SK-N-SH (cell line): ENCODE measurements around the gene GLIS1. TPM values are rescaled to one million over a fixed set of nuclear protein-coding genes. Genes with fewer than 3 reads are reported as not detected.

Experiments
- CTCF ChIA-PET: fragments of 300-600, 350-600 bp; formaldehyde crosslinking; extraction: SDS; loops from one replicate; lab custom pipeline; 2021; lab: Yijun Ruan, JAX
- POLR2A ChIA-PET: fragments of 350-600 bp; sonication (Branson Sonifier 250); formaldehyde crosslinking; extraction: SDS; loops from one replicate; lab custom pipeline; 2020; ENCODE audit warnings: antibody characterized with exemption, inconsistent platforms; lab: Yijun Ruan, JAX
- DNase-seq: peaks from one replicate; pipeline ENCODE4 v3.0.0; 2012
- H2AFZ ChIP-seq: fragments of 200-600 bp; sonication (generic); 2 replicates; pipeline ENCODE4 v1.8.1; 2016; ENCODE audit warnings: antibody characterized with exemption, mild to moderate bottlenecking, low read depth
- H3F3A ChIP-seq: fragments of 200-600 bp; sonication (generic); replicated peaks from 2 replicates; pipeline ENCODE3; 2016; ENCODE audit warnings: antibody characterized with exemption, mild to moderate bottlenecking; ENCODE audit not compliant: insufficient read depth
- H3K27ac ChIP-seq, 2 experiments: fragments of 200-500 bp in 1 of 2; fragments of 200-600 bp in 1 of 2; sonication (Bioruptor generic) in 1 of 2; sonication (generic), shearing (Covaris generic) in 1 of 2; 2 replicates each; pipeline versions ENCODE4 v1.5.1 to v1.6.1; 2014 to 2016; ENCODE audit warnings: low read depth in 2 of 2, inconsistent platforms in 1 of 2, low read length in 1 of 2, mild to moderate bottlenecking in 1 of 2, mixed read lengths in 1 of 2
- H3K27me3 ChIP-seq: fragments of 200-600 bp; sonication (generic), shearing (Covaris generic); 2 replicates; pipeline ENCODE4 v1.6.1; 2016; ENCODE audit warnings: mixed run types; ENCODE audit not compliant: insufficient read depth
- H3K36me3 ChIP-seq, 2 experiments: fragments of 200-500 bp in 1 of 2; fragments of 200-600 bp in 1 of 2; sonication (Bioruptor generic) in 1 of 2; sonication (generic) in 1 of 2; replicated peaks in 1 of 2; 2 replicates each; pipeline versions ENCODE3 to v1.5.1; 2014 to 2016; ENCODE audit warnings: low read length in 1 of 2, mild to moderate bottlenecking in 1 of 2; ENCODE audit not compliant: insufficient read depth in 2 of 2, control insufficient read depth in 1 of 2
- H3K4me1 ChIP-seq, 2 experiments: fragments of 200-500 bp in 1 of 2; fragments of 200-600 bp in 1 of 2; sonication (Bioruptor generic) in 1 of 2; sonication (generic), shearing (Covaris generic) in 1 of 2; 2 replicates each; pipeline versions ENCODE4 v1.5.1 to v1.6.1; 2014 to 2016; ENCODE audit warnings: low read depth in 1 of 2, low read length in 1 of 2, mixed run types in 1 of 2; ENCODE audit not compliant: insufficient read depth in 2 of 2, control insufficient read depth in 1 of 2
- H3K4me2 ChIP-seq: fragments of 200-600 bp; sonication (generic), shearing (Covaris generic); 2 replicates; pipeline ENCODE4 v1.6.1; 2017; ENCODE audit warnings: mixed run types
- H3K4me3 ChIP-seq, 2 experiments: fragments of 200-500 bp in 1 of 2; fragments of 200-600 bp in 1 of 2; sonication (Bioruptor generic) in 1 of 2; sonication (generic), shearing (Covaris generic) in 1 of 2; 2 replicates each; pipeline versions ENCODE4 v1.5.1 to v1.8.1; 2014 to 2016; ENCODE audit warnings: low read depth in 2 of 2, inconsistent platforms in 1 of 2, low read length in 1 of 2, mild to moderate bottlenecking in 1 of 2, mixed read lengths in 1 of 2, moderate library complexity in 1 of 2
- H3K79me2 ChIP-seq: fragments of 200-600 bp; sonication (generic); 2 replicates; pipeline ENCODE4 v1.8.1; 2017; ENCODE audit warnings: mild to moderate bottlenecking; ENCODE audit not compliant: insufficient read depth
- H3K9ac ChIP-seq: fragments of 200-600 bp; sonication (generic); 2 replicates; pipeline ENCODE4 v1.6.1; 2017; ENCODE audit warnings: mixed run types
- H3K9me2 ChIP-seq: fragments of 200-600 bp; sonication (generic); 2 replicates; pipeline ENCODE4 v1.6.1; 2017; ENCODE audit warnings: mixed run types
- H3K9me3 ChIP-seq: fragments of 200-600 bp; sonication (generic); 2 replicates; pipeline ENCODE4 v1.6.1; 2017; ENCODE audit warnings: mixed run types, mild to moderate bottlenecking, moderate library complexity
- H4K20me1 ChIP-seq: fragments of 200-600 bp; sonication (generic); 2 replicates; pipeline ENCODE4 v1.6.1; 2017; ENCODE audit warnings: mild to moderate bottlenecking, mixed run types; ENCODE audit not compliant: insufficient read depth
- NRF1 ChIP-seq: IDR thresholded peaks from 2 replicates; pipeline ENCODE4 v1.6.1; 2012; ENCODE audit warnings: low read depth, mild to moderate bottlenecking, low read length
- POLR2AphosphoS5 ChIP-seq: IDR thresholded peaks from 2 replicates; pipeline ENCODE4 v1.6.1; 2012; ENCODE audit warnings: low read depth, low read length
- RCOR1 ChIP-seq: fragments of 150-350 bp; IDR thresholded peaks from 2 replicates; pipeline ENCODE4 v1.6.1; 2017; ENCODE audit warnings: antibody characterized with exemption, low read length
- SIN3A ChIP-seq: IDR thresholded peaks from 2 replicates; pipeline ENCODE4 v1.6.1; 2012; ENCODE audit warnings: low read depth, mild to moderate bottlenecking, low read length, moderate library complexity, borderline replicate concordance
- TCF12 ChIP-seq: IDR thresholded peaks from 2 replicates; pipeline ENCODE4 v1.4.0; 2012
- WGBS: methylation state at CpG from one replicate; pipeline ENCODE4 v1.1.6; 2017; ENCODE audit warnings: low lambda C conversion rate; 5-methylcytosine and 5-hydroxymethylcytosine counted together
- polyA plus RNA-seq, 3 experiments: library from polyadenylated mRNA; depleted of rRNA; stranded (reverse); fragments of >200 nt; gene quantifications; 2 replicates each; pipeline ENCODE4 v1.2.3, GENCODE V29; 2012
- TF ChIP-seq, protein P1 (sequence below): fragments of 150-350 bp; IDR thresholded peaks from 2 replicates; pipeline ENCODE4 v1.6.1; 2016; ENCODE audit warnings: mild to moderate bottlenecking, low read depth, low read length
- TF ChIP-seq, protein P2 (sequence below): IDR thresholded peaks from 2 replicates; pipeline ENCODE4; 2012
- TF ChIP-seq, protein P3 (sequence below): IDR thresholded peaks from 2 replicates; pipeline ENCODE4 v1.6.1; 2012; ENCODE audit warnings: mild to moderate bottlenecking, low read depth, low read length, moderate library complexity

Gene GLIS1
- polyA plus RNA-seq, 1 of the 3 experiments (the other 2 are of a cell fraction) = 0.13 TPM

DNA sequence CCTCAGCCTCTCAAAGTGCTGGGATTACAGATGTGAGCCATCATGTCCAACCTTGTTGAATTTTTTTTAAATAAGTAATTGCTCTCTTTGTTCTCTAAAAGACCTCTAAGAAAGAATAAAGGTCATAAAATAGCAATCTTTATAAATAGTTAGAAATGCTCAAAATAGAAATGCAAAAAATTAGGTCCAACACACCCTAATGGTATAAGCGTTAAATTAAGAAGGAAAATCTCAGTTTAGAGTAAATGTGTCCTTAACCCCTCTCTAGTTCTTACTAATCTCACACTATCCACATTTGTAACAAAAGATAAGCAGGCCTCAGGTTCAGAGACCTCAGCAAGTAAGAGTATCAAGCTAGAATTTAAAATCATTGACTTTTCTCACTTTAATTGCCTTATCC is 38.3 kb upstream of the GLIS1 start (continued):
- TF ChIP-seq, protein P1, sequence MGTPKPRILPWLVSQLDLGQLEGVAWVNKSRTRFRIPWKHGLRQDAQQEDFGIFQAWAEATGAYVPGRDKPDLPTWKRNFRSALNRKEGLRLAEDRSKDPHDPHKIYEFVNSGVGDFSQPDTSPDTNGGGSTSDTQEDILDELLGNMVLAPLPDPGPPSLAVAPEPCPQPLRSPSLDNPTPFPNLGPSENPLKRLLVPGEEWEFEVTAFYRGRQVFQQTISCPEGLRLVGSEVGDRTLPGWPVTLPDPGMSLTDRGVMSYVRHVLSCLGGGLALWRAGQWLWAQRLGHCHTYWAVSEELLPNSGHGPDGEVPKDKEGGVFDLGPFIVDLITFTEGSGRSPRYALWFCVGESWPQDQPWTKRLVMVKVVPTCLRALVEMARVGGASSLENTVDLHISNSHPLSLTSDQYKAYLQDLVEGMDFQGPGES = no peak
- TF ChIP-seq RCOR1 = no peak

DNA sequence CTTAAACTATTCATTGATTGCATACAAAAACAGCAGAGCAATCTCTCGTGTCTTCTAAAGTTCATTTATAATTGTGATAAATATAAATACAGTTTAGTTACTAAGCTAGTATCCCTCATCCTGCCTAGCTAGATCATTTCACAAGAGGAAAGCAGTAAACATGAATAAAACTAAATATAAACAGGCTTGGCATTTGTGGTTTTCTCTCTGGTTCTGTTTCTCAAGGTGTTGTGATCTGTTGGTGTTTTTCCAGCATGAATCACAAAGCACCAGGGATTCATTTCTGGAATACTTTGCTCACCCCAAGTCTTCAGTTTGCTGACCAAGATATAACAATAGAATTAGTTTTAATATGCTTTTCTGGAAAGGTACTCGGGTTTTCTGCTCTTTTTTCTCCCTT is 32.7 kb upstream of the GLIS1 start:
- CTCF ChIA-PET = interaction anchor here (0.9 to 1.3 kb wide), 2 partner anchors 9 to 25 kb away, joined by 3 to 5 read pairs; no protein-coding TSS in a partner anchor
- H3K4me2 ChIP-seq = no peak overlapping the region

More for the DNA sequence above, 32.7 kb upstream of the GLIS1 start:
- TF ChIP-seq TCF12 = 0 out of 2 replicates have a peak, but pooled peaks have one; percentile 4
- TF ChIP-seq NRF1 = no peak
- TF ChIP-seq POLR2AphosphoS5 = no peak
- TF ChIP-seq, protein P2, sequence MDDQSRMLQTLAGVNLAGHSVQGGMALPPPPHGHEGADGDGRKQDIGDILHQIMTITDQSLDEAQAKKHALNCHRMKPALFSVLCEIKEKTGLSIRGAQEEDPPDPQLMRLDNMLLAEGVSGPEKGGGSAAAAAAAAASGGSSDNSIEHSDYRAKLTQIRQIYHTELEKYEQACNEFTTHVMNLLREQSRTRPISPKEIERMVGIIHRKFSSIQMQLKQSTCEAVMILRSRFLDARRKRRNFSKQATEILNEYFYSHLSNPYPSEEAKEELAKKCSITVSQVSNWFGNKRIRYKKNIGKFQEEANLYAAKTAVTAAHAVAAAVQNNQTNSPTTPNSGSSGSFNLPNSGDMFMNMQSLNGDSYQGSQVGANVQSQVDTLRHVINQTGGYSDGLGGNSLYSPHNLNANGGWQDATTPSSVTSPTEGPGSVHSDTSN = peak; percentile 25; the same call in 1 of the 2 replicates
- TF ChIP-seq, protein P3, sequence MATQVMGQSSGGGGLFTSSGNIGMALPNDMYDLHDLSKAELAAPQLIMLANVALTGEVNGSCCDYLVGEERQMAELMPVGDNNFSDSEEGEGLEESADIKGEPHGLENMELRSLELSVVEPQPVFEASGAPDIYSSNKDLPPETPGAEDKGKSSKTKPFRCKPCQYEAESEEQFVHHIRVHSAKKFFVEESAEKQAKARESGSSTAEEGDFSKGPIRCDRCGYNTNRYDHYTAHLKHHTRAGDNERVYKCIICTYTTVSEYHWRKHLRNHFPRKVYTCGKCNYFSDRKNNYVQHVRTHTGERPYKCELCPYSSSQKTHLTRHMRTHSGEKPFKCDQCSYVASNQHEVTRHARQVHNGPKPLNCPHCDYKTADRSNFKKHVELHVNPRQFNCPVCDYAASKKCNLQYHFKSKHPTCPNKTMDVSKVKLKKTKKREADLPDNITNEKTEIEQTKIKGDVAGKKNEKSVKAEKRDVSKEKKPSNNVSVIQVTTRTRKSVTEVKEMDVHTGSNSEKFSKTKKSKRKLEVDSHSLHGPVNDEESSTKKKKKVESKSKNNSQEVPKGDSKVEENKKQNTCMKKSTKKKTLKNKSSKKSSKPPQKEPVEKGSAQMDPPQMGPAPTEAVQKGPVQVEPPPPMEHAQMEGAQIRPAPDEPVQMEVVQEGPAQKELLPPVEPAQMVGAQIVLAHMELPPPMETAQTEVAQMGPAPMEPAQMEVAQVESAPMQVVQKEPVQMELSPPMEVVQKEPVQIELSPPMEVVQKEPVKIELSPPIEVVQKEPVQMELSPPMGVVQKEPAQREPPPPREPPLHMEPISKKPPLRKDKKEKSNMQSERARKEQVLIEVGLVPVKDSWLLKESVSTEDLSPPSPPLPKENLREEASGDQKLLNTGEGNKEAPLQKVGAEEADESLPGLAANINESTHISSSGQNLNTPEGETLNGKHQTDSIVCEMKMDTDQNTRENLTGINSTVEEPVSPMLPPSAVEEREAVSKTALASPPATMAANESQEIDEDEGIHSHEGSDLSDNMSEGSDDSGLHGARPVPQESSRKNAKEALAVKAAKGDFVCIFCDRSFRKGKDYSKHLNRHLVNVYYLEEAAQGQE = no peak
- no peak for TF ChIP-seq RCOR1
- TF ChIP-seq SIN3A = no peak
- no peak for DNase-seq
- Histone ChIP-seq H3K4me1 (no peaks in the 10 kb centered on the region; a peak in 2 of 4 replicates), H3K9me3 (no peaks in the 10 kb centered on the region), H3F3A (no peaks in the 10 kb centered on the region), H3K4me3 (no peak overlapping the region), H3K36me3 (peaks cover 12 to 29% of the 10 kb centered on the region in 2 experiments), H3K79me2 (no peaks in the 10 kb centered on the region), H3K27me3 (no peaks in the 10 kb centered on the region), H3K9ac (no peak overlapping the region), H3K9me2 (no peaks in the 10 kb centered on the region), H2AFZ (no peak overlapping the region), H3K27ac (no peak overlapping the region), H4K20me1 (no peaks in the 10 kb centered on the region)
- WGBS = 91% methylated on average over 2 of the region's 2 CpGs
- POLR2A ChIA-PET = no interaction called here
